Measurements from ENCODE around the gene BTG4. TPM values are rescaled to one million over a fixed set of nuclear protein-coding genes. Genes with fewer than 3 reads are reported as not detected.

Gene BTG4
- total RNA-seq, 1 donor from 2014 or later, result not detected

DNA sequence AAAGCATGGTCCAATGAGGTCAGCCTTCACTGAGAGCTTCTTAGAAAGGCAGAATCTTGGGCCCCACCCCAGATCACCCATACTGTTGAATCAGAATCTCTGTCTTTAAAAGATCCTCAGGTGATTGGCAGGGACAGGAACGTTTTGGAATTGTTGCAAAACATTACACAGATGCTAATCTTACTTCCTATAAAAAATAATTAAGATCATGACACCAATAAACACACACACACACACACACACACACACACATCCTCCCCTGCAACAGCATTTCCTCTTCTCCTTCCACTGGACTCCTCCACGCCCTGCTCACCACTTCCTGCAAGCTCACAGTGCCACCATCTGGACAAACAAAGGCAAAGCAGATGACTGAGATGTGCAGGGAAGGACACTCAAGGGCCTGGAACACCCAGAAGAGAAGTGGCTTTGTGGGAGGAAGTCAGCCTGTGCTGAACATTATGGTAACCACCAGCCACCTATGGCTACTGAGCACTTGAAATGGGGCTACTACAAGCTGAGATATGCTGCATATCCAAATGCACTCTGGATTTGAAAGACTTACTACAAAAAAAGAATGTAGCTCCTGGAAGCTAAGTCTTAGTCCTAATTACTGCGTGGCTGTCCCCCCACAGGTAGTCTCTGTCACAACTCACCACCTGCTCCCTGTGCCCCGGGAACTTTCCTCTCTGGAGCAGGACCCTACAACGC, 65.6 kb downstream of the BTG4 start:
- Mint-ChIP-seq H3K36me3 (ENCODE audit: low read depth) (no peaks in the 10 kb centered on the region), H3K4me1 (peaks cover 29% of the 10 kb centered on the region), H3K9me3 (no peaks in the 10 kb centered on the region), H3K27ac (ENCODE audit: unreplicated experiment) (no peak overlapping the region), H3K27me3 (ENCODE audit: low read depth) (peaks cover 4% of the 10 kb centered on the region), H3K4me3 (no peak overlapping the region)
- peak; percentile 69 for DNase-seq (ENCODE audit: low read depth, low spot score)
- peak; percentile 84 for TF ChIP-seq CTCF (conservative IDR thresholded peaks at IDR 0.05)

DNA sequence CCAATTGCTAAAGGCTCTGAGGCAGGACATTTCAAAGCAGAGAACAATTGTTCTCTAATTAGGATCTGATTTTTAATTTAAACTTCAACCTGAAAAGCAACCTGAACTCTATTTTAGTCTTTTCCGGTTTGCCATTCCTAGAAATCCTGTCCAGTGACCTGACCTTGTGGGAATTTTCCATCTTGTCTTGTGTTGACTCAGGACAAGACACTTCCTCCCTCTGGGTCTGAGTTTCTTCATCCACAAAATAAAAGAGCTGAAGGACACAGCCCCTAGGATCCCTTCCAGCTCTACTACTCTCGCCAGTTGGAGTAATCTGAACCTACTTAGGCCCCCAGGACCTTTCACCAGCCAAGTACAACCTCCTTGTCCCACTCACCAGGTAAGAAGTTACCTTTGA, 66.6 kb downstream of the BTG4 start:
- Mint-ChIP-seq H3K9me3 (no peaks in the 10 kb centered on the region), H3K36me3 (ENCODE audit: low read depth) (no peaks in the 10 kb centered on the region), H3K27me3 (ENCODE audit: low read depth) (peaks cover 4% of the 10 kb centered on the region), H3K4me1 (peaks cover 23% of the 10 kb centered on the region), H3K4me3 (no peak overlapping the region), H3K27ac (ENCODE audit: unreplicated experiment) (no peak overlapping the region)
- TF ChIP-seq CTCF (conservative IDR thresholded peaks at IDR 0.05), result no peak
- no peak for DNase-seq (ENCODE audit: low read depth, low spot score)

Small RNAs within 50 kb of the gene (microRNA-seq; reads per million reads assigned to microRNA genes)
- gene MIR34B (10.7 reads per million, percentile 20 among the genes with 10 or more reads in this experiment), gene MIR34C (188 reads per million, percentile 66 among the genes with 10 or more reads in this experiment)

Other genes with a start within 250 kb of the BTG4 start
- 0.32 and 0.61 TPM in 2 replicates for gene POU2AF3, start 213.8 kb downstream of the BTG4 start, total RNA-seq
- gene POU2AF1, start 133.1 kb downstream of the BTG4 start, total RNA-seq, result not detected in 2 replicates
- gene HOATZ, start 2.4 kb upstream of the BTG4 start, total RNA-seq, result not detected in 2 replicates
- 3.8 and 4.4 TPM in 2 replicates for gene LAYN, start 28.3 kb upstream of the BTG4 start, total RNA-seq
- 21.8 and 24.7 TPM in 2 replicates for gene SIK2, start 90.1 kb upstream of the BTG4 start, total RNA-seq